Hepatocyte (in vitro differentiated cells): ENCODE measurements around the gene C19orf38.

Source experiments
- EZH2phosphoT487 ChIP-seq: fragments of 200-600 bp; sonication (generic); IDR thresholded peaks from one replicate; pipeline ENCODE4 v1.6.1; 2018; ENCODE audit warnings: antibody characterized with exemption, mild to moderate bottlenecking, low read depth, moderate library complexity; ENCODE audit not compliant: unreplicated experiment, severe bottlenecking
- TF ChIP-seq, protein P1 (sequence below): fragments of 200-600 bp; sonication (generic); IDR thresholded peaks from 2 replicates; pipeline ENCODE4 v1.5.1; 2016; ENCODE audit warnings: antibody characterized with exemption, mild to moderate bottlenecking; ENCODE audit not compliant: poor library complexity

DNA sequence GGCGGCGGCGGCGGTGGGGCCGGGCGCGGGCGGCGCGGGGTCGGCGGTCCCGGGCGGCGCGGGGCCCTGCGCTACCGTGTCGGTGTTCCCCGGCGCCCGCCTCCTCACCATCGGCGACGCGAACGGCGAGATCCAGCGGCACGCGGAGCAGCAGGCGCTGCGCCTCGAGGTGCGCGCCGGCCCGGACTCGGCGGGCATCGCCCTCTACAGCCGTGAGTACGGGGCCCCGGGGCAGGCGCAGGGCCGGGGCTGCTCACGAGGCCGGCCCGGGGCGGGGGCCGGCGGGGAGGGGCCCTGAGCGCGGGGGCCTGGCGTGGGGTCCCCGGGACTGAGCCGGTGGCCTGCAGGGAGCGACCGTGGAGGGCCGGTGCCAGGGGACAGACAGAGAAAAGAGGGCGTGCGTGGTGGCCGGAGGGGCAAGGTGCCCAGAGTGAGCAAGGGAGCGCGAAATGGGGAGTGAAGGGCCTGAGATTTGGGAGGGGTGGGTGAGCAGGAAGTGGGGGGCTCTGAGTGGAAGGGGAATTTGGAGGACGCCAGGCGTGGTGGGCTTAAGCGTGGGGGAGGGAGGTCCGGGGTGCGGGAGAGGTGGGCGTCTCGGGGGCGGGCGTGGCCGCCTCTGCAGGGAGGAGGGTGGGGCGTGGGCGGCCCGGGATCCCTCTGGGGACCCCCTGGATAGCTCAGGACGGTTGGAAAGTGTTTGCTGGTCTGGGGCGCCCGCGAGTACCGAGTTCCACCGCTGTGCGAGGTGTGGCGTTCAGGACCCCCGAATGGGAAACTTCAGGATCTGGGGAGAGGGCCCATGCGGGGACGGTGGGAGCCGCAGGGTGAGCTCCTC is 23.7 kb downstream of the C19orf38 start:
- TF ChIP-seq, protein P1, sequence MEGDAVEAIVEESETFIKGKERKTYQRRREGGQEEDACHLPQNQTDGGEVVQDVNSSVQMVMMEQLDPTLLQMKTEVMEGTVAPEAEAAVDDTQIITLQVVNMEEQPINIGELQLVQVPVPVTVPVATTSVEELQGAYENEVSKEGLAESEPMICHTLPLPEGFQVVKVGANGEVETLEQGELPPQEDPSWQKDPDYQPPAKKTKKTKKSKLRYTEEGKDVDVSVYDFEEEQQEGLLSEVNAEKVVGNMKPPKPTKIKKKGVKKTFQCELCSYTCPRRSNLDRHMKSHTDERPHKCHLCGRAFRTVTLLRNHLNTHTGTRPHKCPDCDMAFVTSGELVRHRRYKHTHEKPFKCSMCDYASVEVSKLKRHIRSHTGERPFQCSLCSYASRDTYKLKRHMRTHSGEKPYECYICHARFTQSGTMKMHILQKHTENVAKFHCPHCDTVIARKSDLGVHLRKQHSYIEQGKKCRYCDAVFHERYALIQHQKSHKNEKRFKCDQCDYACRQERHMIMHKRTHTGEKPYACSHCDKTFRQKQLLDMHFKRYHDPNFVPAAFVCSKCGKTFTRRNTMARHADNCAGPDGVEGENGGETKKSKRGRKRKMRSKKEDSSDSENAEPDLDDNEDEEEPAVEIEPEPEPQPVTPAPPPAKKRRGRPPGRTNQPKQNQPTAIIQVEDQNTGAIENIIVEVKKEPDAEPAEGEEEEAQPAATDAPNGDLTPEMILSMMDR, result no peak
- TF ChIP-seq EZH2phosphoT487, result no peak
